DND-41 (cell line): Measurements from ENCODE around the gene GNB3.

ENCODE experiments used
- ATAC-seq: fragments of 200-7000 bp; cut with Tn5 transposase; 3 replicates; pipeline ENCODE4 v1.9.1; 2021; ENCODE audit warnings: low read depth; ENCODE audit not compliant: insufficient read depth
- DNase-seq: peaks from one replicate; pipeline ENCODE4 v3.0.0-alpha.2; 2020
- H2AFZ ChIP-seq: 2 replicates; pipeline ENCODE4 v1.6.0; 2012; ENCODE audit warnings: low read depth, low read length
- H3K27ac ChIP-seq: 2 replicates; pipeline ENCODE4 v1.5.1; 2012; ENCODE audit warnings: low read length, inconsistent platforms
- H3K27me3 ChIP-seq: fragments of 200-600 bp; sonication (generic); 2 replicates; pipeline ENCODE4 v1.6.0; 2012; ENCODE audit warnings: low read length, mild to moderate bottlenecking, inconsistent platforms; ENCODE audit not compliant: insufficient read depth, poor library complexity
- H3K36me3 ChIP-seq: 2 replicates; pipeline ENCODE4 v1.5.1; 2012; ENCODE audit warnings: low read length, inconsistent platforms; ENCODE audit not compliant: insufficient read depth
- H3K4me1 ChIP-seq: 2 replicates; pipeline ENCODE4 v1.5.1; 2012; ENCODE audit warnings: mild to moderate bottlenecking, low read length; ENCODE audit not compliant: insufficient read depth
- H3K4me2 ChIP-seq: 2 replicates; pipeline ENCODE4 v1.6.0; 2012; ENCODE audit warnings: mild to moderate bottlenecking, moderate library complexity, low read length, inconsistent platforms; ENCODE audit not compliant: insufficient read depth
- H3K4me3 ChIP-seq, 2 experiments: fragments of 200-600 bp in 1 of 2; shearing (Covaris generic) in 1 of 2; 2 replicates each; pipeline ENCODE4 v1.5.1; 2012 to 2016; ENCODE audit warnings: inconsistent platforms in 2 of 2, low read length in 2 of 2, mild to moderate bottlenecking in 2 of 2, low read depth in 1 of 2, moderate library complexity in 1 of 2
- H3K79me2 ChIP-seq: 2 replicates; pipeline ENCODE4 v1.6.0; 2012; ENCODE audit warnings: low read length, inconsistent platforms; ENCODE audit not compliant: insufficient read depth
- H3K9ac ChIP-seq: 2 replicates; pipeline ENCODE4 v1.6.0; 2012; ENCODE audit warnings: low read depth, mild to moderate bottlenecking, inconsistent platforms, low read length, moderate library complexity
- H3K9me3 ChIP-seq: 2 replicates; pipeline ENCODE4 v1.5.1; 2012; ENCODE audit warnings: low read length, moderate library complexity, mild to moderate bottlenecking, inconsistent platforms; ENCODE audit not compliant: insufficient read depth, severe bottlenecking
- H4K20me1 ChIP-seq: 2 replicates; pipeline ENCODE4 v1.6.0; 2012; ENCODE audit warnings: low read length; ENCODE audit not compliant: insufficient read depth
- EZH2 ChIP-seq: IDR thresholded peaks from 3 replicates; pipeline ENCODE4 v1.6.1; 2012; ENCODE audit warnings: borderline replicate concordance, low read depth, mild to moderate bottlenecking, moderate library complexity, low read length, inconsistent platforms; ENCODE audit not compliant: severe bottlenecking
- TF ChIP-seq, protein P1 (sequence below): IDR thresholded peaks from 2 replicates; pipeline ENCODE4 v1.5.1; 2012; ENCODE audit warnings: borderline replicate concordance, low read length, moderate library complexity, mild to moderate bottlenecking; ENCODE audit not compliant: poor library complexity, severe bottlenecking; ENCODE audit errors: extremely low read depth

GNB3 gene

DNA sequence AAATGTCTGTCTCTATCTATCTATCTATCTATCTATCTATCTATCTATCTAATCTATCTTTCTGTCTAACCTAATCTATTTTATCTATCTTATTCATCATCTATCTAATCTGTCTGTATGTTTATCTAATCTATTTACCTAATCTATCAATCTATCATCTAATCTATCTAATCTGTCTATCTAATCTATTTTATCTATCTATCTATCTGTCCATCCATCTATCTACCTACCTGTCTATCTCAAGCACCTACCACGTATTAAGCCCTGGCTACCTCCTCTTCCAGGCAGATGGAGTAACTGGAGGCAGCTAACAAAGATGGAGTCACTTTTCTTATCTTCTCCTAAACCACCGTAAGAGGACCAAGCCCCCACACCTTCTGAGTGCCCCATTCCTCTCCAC is 45.6 kb upstream of the GNB3 start:
- TF ChIP-seq EZH2: no peak
- TF ChIP-seq, protein P1, sequence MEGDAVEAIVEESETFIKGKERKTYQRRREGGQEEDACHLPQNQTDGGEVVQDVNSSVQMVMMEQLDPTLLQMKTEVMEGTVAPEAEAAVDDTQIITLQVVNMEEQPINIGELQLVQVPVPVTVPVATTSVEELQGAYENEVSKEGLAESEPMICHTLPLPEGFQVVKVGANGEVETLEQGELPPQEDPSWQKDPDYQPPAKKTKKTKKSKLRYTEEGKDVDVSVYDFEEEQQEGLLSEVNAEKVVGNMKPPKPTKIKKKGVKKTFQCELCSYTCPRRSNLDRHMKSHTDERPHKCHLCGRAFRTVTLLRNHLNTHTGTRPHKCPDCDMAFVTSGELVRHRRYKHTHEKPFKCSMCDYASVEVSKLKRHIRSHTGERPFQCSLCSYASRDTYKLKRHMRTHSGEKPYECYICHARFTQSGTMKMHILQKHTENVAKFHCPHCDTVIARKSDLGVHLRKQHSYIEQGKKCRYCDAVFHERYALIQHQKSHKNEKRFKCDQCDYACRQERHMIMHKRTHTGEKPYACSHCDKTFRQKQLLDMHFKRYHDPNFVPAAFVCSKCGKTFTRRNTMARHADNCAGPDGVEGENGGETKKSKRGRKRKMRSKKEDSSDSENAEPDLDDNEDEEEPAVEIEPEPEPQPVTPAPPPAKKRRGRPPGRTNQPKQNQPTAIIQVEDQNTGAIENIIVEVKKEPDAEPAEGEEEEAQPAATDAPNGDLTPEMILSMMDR: no peak
- H2AFZ ChIP-seq: no peak overlapping the region
- H3K27ac ChIP-seq: no peak overlapping the region
- no peaks in the 10 kb centered on the region for H3K79me2 ChIP-seq
- H3K9me3 ChIP-seq: no peaks in the 10 kb centered on the region
- no peak overlapping the region for H3K4me3 ChIP-seq
- ATAC-seq (no peak), DNase-seq (no peak)
- peaks cover 40% of the 10 kb centered on the region for H3K27me3 ChIP-seq
- no peak overlapping the region for H3K4me2 ChIP-seq
- no peaks in the 10 kb centered on the region for H3K36me3 ChIP-seq
- H3K4me1 ChIP-seq: peaks cover 10% of the 10 kb centered on the region
- peaks cover 4% of the 10 kb centered on the region; the same call in 1 of the 2 replicates for H4K20me1 ChIP-seq
- no peak overlapping the region for H3K9ac ChIP-seq

- no peak for ATAC-seq
- peaks cover 29% of the 10 kb centered on the region for H3K27me3 ChIP-seq
Measured at GRCh38 chr12:6796576-6796975, 44.1 kb upstream of the GNB3 start.

DNA sequence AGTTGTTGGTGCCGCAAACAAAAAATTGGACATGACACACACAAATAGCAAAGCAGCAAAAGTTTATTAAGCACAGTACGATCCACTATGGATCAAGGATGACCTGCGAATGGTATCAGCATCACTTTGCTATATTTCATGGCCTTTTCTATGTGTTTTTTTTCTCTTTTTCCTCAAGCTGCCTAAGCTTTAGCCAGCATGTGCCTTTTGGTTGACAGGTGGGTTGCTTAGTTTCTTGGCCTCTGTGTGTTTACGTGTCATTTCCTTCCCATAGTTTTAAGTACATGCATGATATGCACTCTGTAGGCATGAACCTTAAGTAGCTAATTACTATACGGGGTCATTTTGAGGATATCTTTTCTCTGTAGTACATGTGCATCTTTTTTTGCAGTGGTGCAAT is 41.6 kb upstream of the GNB3 start:
- Histone ChIP-seq H3K9me3 (no peaks in the 10 kb centered on the region), H3K4me2 (no peak overlapping the region), H2AFZ (no peak overlapping the region), H3K4me3 (no peak overlapping the region), H3K4me1 (no peaks in the 10 kb centered on the region), H3K79me2 (no peaks in the 10 kb centered on the region), H3K9ac (no peak overlapping the region), H3K27me3 (peaks cover 11% of the 10 kb centered on the region), H4K20me1 (no peaks in the 10 kb centered on the region), H3K36me3 (no peaks in the 10 kb centered on the region), H3K27ac (no peak overlapping the region)
- DNase-seq (no peak), ATAC-seq (no peak)
- no peak for TF ChIP-seq EZH2
- TF ChIP-seq, protein P1: no peak

More at GRCh38 chr12:6796576-6796975, 44.1 kb upstream of the GNB3 start:
- Histone ChIP-seq H3K4me3 (no peak overlapping the region), H2AFZ (no peak overlapping the region), H3K9me3 (no peaks in the 10 kb centered on the region), H3K9ac (no peak overlapping the region), H3K4me2 (no peak overlapping the region), H3K79me2 (no peaks in the 10 kb centered on the region), H4K20me1 (peaks cover 4% of the 10 kb centered on the region; the same call in 1 of the 2 replicates), H3K27ac (no peak overlapping the region), H3K4me1 (peaks cover 10% of the 10 kb centered on the region), H3K36me3 (no peaks in the 10 kb centered on the region)
- DNase-seq: no peak
- TF ChIP-seq EZH2: no peak
- TF ChIP-seq, protein P1: no peak

DNA sequence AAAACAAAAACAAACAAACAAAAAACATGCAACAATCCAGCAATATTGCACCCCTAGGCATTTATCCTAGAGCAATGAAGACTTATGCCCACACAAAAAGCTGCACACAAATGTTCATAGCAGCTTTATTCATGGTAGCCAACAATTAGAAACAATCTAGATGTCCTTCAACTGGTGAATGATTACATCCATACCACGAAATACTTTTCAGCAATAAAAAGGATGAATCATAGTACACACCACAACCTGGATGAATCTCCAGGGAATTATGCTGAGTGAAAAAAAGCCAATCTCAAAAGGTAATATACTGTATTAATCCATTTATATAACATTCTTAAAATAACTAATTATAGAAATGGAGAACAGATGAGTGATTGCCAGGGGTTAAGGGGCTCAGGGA is 33.6 kb upstream of the GNB3 start:
- no peaks in the 10 kb centered on the region for H3K27me3 ChIP-seq
- DNase-seq: no peak
- no peak overlapping the region for H2AFZ ChIP-seq
- H4K20me1 ChIP-seq: no peaks in the 10 kb centered on the region
- H3K36me3 ChIP-seq: no peaks in the 10 kb centered on the region
- H3K79me2 ChIP-seq: no peaks in the 10 kb centered on the region
- TF ChIP-seq, protein P1: no peak
- no peak for TF ChIP-seq EZH2
- no peaks in the 10 kb centered on the region for H3K9me3 ChIP-seq
- H3K27ac ChIP-seq: no peak overlapping the region
- ATAC-seq: no peak
- H3K4me1 ChIP-seq: no peaks in the 10 kb centered on the region
- no peak overlapping the region for H3K4me2 ChIP-seq
- H3K9ac ChIP-seq: no peak overlapping the region
- H3K4me3 ChIP-seq: no peak overlapping the region
